GM12878 (cell line): ENCODE measurements around the gene PSAT1. TPM values are rescaled to one million over a fixed set of nuclear protein-coding genes. Genes with fewer than 3 reads are reported as not detected.

Experiments used
- ATAC-seq: fragments of 200-7000 bp; cut with Tn5 transposase; 3 replicates; pipeline ENCODE4 v1.9.1; 2020; ENCODE audit warnings: mild to moderate bottlenecking, moderate library complexity
- BruUV-seq: library from RNA; stranded (reverse); fragments of 400-500 nt; replicated peaks from 2 replicates; lab custom pipeline; 2021; lab: Mats Ljungman, UMichigan
- CTCF ChIA-PET: fragments of 300-600 bp; sonication (Branson Sonifier 250); formaldehyde crosslinking; extraction: SDS; loops from one replicate; lab custom pipeline; 2021; ENCODE audit warnings: inconsistent platforms; lab: Yijun Ruan, JAX
- POLR2A ChIA-PET: fragments of 350-600 bp; formaldehyde crosslinking; extraction: SDS; loops from one replicate; lab custom pipeline; 2021; ENCODE audit warnings: inconsistent platforms; lab: Charles Lee
- RAD21 ChIA-PET: fragments of 300-600 bp; sonication (Branson Sonifier 250); formaldehyde crosslinking; loops from one replicate; lab custom pipeline; 2023; ENCODE audit warnings: antibody characterized with exemption; ENCODE audit not compliant: unreplicated experiment; lab: Charles Lee
- SMC1A ChIA-PET: fragments of 300-600 bp; sonication (Branson Sonifier 250); formaldehyde crosslinking; loops from one replicate; lab custom pipeline; 2023; ENCODE audit not compliant: unreplicated experiment, uncharacterized antibody; lab: Charles Lee
- DNase-seq: peaks from one replicate; pipeline ENCODE4 v3.0.0-alpha.2; 2011; ENCODE audit warnings: low read depth, low spot score
- FAIRE-seq: peaks from 3 replicates; lab custom pipeline; 2011; peaks lifted over from hg19 to GRCh38; lab: Jason Lieb, UNC
- H2AFZ ChIP-seq: 2 replicates; pipeline ENCODE4 v1.6.0; 2011; ENCODE audit warnings: low read depth, low read length, control low read depth; ENCODE audit not compliant: control insufficient read depth
- H3K27ac ChIP-seq: 2 replicates; pipeline ENCODE4 v1.5.1; 2011; ENCODE audit warnings: control low read depth; ENCODE audit not compliant: control insufficient read depth, insufficient read depth
- H3K27me3 ChIP-seq, 2 experiments: replicated peaks in 1 of 2; 2 replicates each; pipeline versions ENCODE4 v1.6.0 to v1.6.1; 2011; ENCODE audit warnings: low read length in 1 of 2; ENCODE audit not compliant: control insufficient read depth in 2 of 2, insufficient read depth in 2 of 2
- H3K36me3 ChIP-seq, 2 experiments: 2 replicates each; pipeline ENCODE4 v1.5.1; 2011; ENCODE audit warnings: low read length in 1 of 2; ENCODE audit not compliant: control insufficient read depth in 2 of 2, insufficient read depth in 2 of 2
- H3K4me1 ChIP-seq: 2 replicates; pipeline ENCODE4 v1.6.1; 2011; ENCODE audit warnings: mild to moderate bottlenecking, low read length, moderate library complexity, mixed read lengths; ENCODE audit not compliant: control insufficient read depth, insufficient read depth
- H3K4me2 ChIP-seq: 2 replicates; pipeline ENCODE4 v1.6.0; 2011; ENCODE audit warnings: control low read depth; ENCODE audit not compliant: control insufficient read depth, insufficient read depth
- H3K4me3 ChIP-seq: fragments of 200-600 bp; sonication (generic); 2 replicates; pipeline ENCODE4 v1.5.1; 2016
- H3K79me2 ChIP-seq: 2 replicates; pipeline ENCODE4 v1.6.0; 2011; ENCODE audit warnings: low read length; ENCODE audit not compliant: control insufficient read depth, insufficient read depth
- H3K9ac ChIP-seq: 2 replicates; pipeline ENCODE4 v1.8.0; 2011; ENCODE audit warnings: low read length, control low read depth, mixed read lengths; ENCODE audit not compliant: control insufficient read depth, insufficient read depth
- H3K9me3 ChIP-seq: replicated peaks from 3 replicates; pipeline ENCODE4 v1.5.1; 2011; ENCODE audit warnings: mild to moderate bottlenecking, low read length; ENCODE audit not compliant: control insufficient read depth, insufficient read depth
- H4K20me1 ChIP-seq: 2 replicates; pipeline ENCODE4 v1.6.0; 2011; ENCODE audit not compliant: control insufficient read depth, insufficient read depth
- DPF2 ChIP-seq: fragments of 450-650 bp; IDR thresholded peaks from 2 replicates; pipeline ENCODE4 v1.6.1; 2017; ENCODE audit warnings: mild to moderate bottlenecking
- EZH2 ChIP-seq: IDR thresholded peaks from 2 replicates; pipeline ENCODE4 v1.6.1; 2012; ENCODE audit warnings: low read depth, mild to moderate bottlenecking, control low read depth, inconsistent platforms, low read length, borderline replicate concordance; ENCODE audit not compliant: control insufficient read depth
- FOS ChIP-seq: IDR thresholded peaks from 3 replicates; pipeline ENCODE4 v1.6.1; 2011; ENCODE audit warnings: borderline replicate concordance; ENCODE audit not compliant: insufficient read length; ENCODE audit errors: extremely low read depth
- IKZF2 ChIP-seq, 2 experiments: fragments of 450-650 bp; IDR thresholded peaks; 2 replicates each; pipeline ENCODE4 v1.6.1; 2017; ENCODE audit warnings: mild to moderate bottlenecking in 2 of 2, moderate library complexity in 2 of 2
- NFYA ChIP-seq: IDR thresholded peaks from 2 replicates; pipeline ENCODE4 v1.6.1; 2011; ENCODE audit warnings: low read depth, mild to moderate bottlenecking, low read length, improper control_type of control experiment, borderline replicate concordance
- RUNX3 ChIP-seq: IDR thresholded peaks from 2 replicates; pipeline ENCODE4 v1.6.1; 2012; ENCODE audit warnings: low read length, inconsistent platforms
- SRF ChIP-seq, 2 experiments: IDR thresholded peaks; 2 replicates each; pipeline ENCODE4 v1.6.1; 2011; ENCODE audit warnings: low read depth in 2 of 2, low read length in 2 of 2, mild to moderate bottlenecking in 1 of 2, moderate library complexity in 1 of 2
- YBX1 ChIP-seq: fragments of 450-650 bp; IDR thresholded peaks from 2 replicates; pipeline ENCODE4 v1.6.1; 2016; ENCODE audit warnings: antibody characterized with exemption
- in situ Hi-C: fragments of 300-500 bp; cut with MboI; formaldehyde crosslinking; loops from 9 replicates; pipeline ENCODE4 v1.14.3; 2018; ENCODE audit warnings: mixed read lengths
- intact Hi-C: fragments of 100-400 bp; cut with micrococcal nuclease; formaldehyde crosslinking; loops from one replicate; pipeline ENCODE4 v1.14.2; 2022; ENCODE audit not compliant: unreplicated experiment
- polyA plus RNA-seq, 11 experiments: library from polyadenylated mRNA; depleted of rRNA in 4 of 11; unstranded in 6 of 11; stranded (reverse) in 5 of 11; fragments of >200 nt; fragmentation: Nextera tagmentation in 4 of 11; fragmentation: Illumina TruSeq in 1 of 11; extraction: Ambion mirVana in 4 of 11; extraction: Trizol in 1 of 11; gene quantifications; 1 replicate in 1 of 11; 2 replicates in 10 of 11; pipeline versions ENCODE4 v1.2.1 to v1.2.3, GENCODE V29; 2011 to 2016; ENCODE audit warnings: inconsistent platforms in 2 of 11, missing spikeins in 2 of 11, low read depth in 1 of 11
- total RNA-seq, 4 experiments: library from RNA; depleted of rRNA in 3 of 4; stranded (reverse); fragments of >200 nt in 3 of 4; fragmentation: Illumina TruSeq in 1 of 4; extraction: Trizol in 1 of 4; gene quantifications; 2 replicates each; pipeline versions ENCODE4 v1.2.1 to v1.2.3, GENCODE V29; 2013 to 2021
- TF ChIP-seq, protein P1 (sequence below): IDR thresholded peaks from 2 replicates; pipeline ENCODE4 v1.6.1; 2011; ENCODE audit warnings: borderline replicate concordance, low read depth, mild to moderate bottlenecking, moderate library complexity, low read length; ENCODE audit not compliant: insufficient read depth, poor library complexity, severe bottlenecking
- TF ChIP-seq, protein P2 (sequence below): IDR thresholded peaks from 2 replicates; pipeline ENCODE4 v1.6.1; 2012; ENCODE audit warnings: low read depth, low read length, improper control_type of control experiment
- TF ChIP-seq, protein P3 (sequence below): IDR thresholded peaks from 2 replicates; pipeline ENCODE4 v1.6.1; 2011; ENCODE audit warnings: mild to moderate bottlenecking, low read depth, low read length, moderate library complexity; ENCODE audit not compliant: insufficient replicate concordance
- TF ChIP-seq, protein P4 (sequence below): fragments of 450-650 bp; IDR thresholded peaks from 2 replicates; pipeline ENCODE4 v1.6.1; 2018; ENCODE audit warnings: borderline replicate concordance, mild to moderate bottlenecking; ENCODE audit not compliant: partially characterized antibody
- TF ChIP-seq, protein P5 (sequence below): fragments of 450-650 bp; formaldehyde crosslinking; IDR thresholded peaks from 2 replicates; pipeline ENCODE4 v1.5.0; 2022; ENCODE audit warnings: mild to moderate bottlenecking, missing genetic modification characterization

PSAT1 gene
- total and polyA plus RNA-seq, 10 of the 15 experiments (the other 5 are each of a cell fraction or from before 2014, with no cell fraction given) = 35.1 to 126 (median 51.9) TPM

DNA sequence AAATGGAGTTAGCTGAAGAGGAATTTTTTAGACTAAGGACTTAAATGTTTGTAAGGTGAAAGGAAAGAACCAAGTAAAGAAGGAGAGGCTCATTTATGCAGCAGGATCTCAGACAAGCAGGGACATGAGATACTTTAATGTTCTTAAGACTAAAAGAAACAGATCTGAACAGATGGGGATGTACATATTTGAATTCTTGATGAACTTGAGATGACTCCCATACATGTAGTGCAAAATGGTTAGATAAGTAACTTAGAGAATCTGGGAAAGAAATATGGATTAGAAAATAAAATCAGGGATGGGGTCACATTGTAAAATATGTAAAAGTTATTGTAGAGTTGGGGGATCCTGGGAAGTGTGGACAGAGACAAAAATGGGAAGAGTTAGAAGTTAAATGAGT is 27.1 kb upstream of the PSAT1 start (continued):
- TF ChIP-seq EZH2 (no peak), IKZF2 (IDR thresholded peaks at IDR 0.05) (no peak)
- TF ChIP-seq, protein P1, sequence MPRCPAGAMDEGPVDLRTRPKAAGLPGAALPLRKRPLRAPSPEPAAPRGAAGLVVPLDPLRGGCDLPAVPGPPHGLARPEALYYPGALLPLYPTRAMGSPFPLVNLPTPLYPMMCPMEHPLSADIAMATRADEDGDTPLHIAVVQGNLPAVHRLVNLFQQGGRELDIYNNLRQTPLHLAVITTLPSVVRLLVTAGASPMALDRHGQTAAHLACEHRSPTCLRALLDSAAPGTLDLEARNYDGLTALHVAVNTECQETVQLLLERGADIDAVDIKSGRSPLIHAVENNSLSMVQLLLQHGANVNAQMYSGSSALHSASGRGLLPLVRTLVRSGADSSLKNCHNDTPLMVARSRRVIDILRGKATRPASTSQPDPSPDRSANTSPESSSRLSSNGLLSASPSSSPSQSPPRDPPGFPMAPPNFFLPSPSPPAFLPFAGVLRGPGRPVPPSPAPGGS = no peak
- TF ChIP-seq, protein P2, sequence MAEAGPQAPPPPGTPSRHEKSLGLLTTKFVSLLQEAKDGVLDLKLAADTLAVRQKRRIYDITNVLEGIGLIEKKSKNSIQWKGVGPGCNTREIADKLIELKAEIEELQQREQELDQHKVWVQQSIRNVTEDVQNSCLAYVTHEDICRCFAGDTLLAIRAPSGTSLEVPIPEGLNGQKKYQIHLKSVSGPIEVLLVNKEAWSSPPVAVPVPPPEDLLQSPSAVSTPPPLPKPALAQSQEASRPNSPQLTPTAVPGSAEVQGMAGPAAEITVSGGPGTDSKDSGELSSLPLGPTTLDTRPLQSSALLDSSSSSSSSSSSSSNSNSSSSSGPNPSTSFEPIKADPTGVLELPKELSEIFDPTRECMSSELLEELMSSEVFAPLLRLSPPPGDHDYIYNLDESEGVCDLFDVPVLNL = no peak

DNA sequence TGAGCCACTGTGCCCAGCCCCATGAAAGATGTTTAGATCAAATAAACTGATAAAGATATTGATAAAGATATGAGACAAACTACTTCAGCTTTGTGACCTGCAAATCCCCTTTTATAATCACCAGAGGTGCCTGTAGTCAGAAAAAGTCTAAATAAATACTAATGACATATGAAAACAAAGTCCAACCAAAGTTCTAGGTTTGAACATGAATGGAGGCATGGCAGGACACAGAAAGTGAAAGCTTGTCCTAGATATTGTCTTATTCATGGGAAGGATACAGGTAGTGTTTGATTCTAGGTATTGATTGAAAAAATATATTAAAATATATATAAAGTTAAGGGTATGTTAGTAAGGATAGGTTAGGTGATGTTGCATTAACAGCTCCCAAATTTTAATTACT is 24.6 kb upstream of the PSAT1 start:
- ChIA-PET SMC1A (interaction anchor here (0.8 to 1.6 kb wide), 2 partner anchors 13 to 98 kb away, joined by 3 to 4 read pairs; no protein-coding TSS in a partner anchor), CTCF (interaction anchor here (3.3 kb wide), 1 partner anchor 97 kb away, joined by 17 read pairs; no protein-coding TSS in a partner anchor), RAD21 (no interaction called here), POLR2A (interaction anchor here (1.4 kb wide), 1 partner anchor 24 kb away, joined by 3 read pairs; no protein-coding TSS in a partner anchor)
- Histone ChIP-seq H4K20me1 (no peaks in the 10 kb centered on the region), H3K4me2 (no peak overlapping the region), H3K9me3 (no peaks in the 10 kb centered on the region), H3K4me3 (no peak overlapping the region), H2AFZ (no peak overlapping the region), H3K4me1 (no peaks in the 10 kb centered on the region), H3K27me3 (no peaks in the 10 kb centered on the region), H3K79me2 (no peaks in the 10 kb centered on the region), H3K27ac (no peak overlapping the region), H3K9ac (no peak overlapping the region), H3K36me3 (no peaks in the 10 kb centered on the region; a peak in 2 of 4 replicates)
- DNase-seq = no peak
- ATAC-seq = no peak
- TF ChIP-seq FOS = no peak
- no peak for TF ChIP-seq IKZF2 (IDR thresholded peaks at IDR 0.05)
- TF ChIP-seq DPF2 = no peak
- TF ChIP-seq, protein P3, sequence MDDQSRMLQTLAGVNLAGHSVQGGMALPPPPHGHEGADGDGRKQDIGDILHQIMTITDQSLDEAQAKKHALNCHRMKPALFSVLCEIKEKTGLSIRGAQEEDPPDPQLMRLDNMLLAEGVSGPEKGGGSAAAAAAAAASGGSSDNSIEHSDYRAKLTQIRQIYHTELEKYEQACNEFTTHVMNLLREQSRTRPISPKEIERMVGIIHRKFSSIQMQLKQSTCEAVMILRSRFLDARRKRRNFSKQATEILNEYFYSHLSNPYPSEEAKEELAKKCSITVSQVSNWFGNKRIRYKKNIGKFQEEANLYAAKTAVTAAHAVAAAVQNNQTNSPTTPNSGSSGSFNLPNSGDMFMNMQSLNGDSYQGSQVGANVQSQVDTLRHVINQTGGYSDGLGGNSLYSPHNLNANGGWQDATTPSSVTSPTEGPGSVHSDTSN = no peak
- no peak for TF ChIP-seq NFYA
- TF ChIP-seq RUNX3 = no peak
- no peak for TF ChIP-seq YBX1
- TF ChIP-seq SRF (IDR thresholded peaks at IDR 0.05; ENCODE audit: low read depth in 2 of 2, low read length in 2 of 2) = no peak
- TF ChIP-seq, protein P4, sequence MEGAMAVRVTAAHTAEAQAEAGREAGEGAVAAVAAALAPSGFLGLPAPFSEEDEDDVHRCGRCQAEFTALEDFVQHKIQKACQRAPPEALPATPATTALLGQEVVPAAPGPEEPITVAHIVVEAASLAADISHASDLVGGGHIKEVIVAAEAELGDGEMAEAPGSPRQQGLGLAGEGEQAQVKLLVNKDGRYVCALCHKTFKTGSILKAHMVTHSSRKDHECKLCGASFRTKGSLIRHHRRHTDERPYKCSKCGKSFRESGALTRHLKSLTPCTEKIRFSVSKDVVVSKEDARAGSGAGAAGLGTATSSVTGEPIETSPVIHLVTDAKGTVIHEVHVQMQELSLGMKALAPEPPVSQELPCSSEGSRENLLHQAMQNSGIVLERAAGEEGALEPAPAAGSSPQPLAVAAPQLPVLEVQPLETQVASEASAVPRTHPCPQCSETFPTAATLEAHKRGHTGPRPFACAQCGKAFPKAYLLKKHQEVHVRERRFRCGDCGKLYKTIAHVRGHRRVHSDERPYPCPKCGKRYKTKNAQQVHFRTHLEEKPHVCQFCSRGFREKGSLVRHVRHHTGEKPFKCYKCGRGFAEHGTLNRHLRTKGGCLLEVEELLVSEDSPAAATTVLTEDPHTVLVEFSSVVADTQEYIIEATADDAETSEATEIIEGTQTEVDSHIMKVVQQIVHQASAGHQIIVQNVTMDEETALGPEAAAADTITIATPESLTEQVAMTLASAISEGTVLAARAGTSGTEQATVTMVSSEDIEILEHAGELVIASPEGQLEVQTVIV = no peak
- TF ChIP-seq, protein P5, sequence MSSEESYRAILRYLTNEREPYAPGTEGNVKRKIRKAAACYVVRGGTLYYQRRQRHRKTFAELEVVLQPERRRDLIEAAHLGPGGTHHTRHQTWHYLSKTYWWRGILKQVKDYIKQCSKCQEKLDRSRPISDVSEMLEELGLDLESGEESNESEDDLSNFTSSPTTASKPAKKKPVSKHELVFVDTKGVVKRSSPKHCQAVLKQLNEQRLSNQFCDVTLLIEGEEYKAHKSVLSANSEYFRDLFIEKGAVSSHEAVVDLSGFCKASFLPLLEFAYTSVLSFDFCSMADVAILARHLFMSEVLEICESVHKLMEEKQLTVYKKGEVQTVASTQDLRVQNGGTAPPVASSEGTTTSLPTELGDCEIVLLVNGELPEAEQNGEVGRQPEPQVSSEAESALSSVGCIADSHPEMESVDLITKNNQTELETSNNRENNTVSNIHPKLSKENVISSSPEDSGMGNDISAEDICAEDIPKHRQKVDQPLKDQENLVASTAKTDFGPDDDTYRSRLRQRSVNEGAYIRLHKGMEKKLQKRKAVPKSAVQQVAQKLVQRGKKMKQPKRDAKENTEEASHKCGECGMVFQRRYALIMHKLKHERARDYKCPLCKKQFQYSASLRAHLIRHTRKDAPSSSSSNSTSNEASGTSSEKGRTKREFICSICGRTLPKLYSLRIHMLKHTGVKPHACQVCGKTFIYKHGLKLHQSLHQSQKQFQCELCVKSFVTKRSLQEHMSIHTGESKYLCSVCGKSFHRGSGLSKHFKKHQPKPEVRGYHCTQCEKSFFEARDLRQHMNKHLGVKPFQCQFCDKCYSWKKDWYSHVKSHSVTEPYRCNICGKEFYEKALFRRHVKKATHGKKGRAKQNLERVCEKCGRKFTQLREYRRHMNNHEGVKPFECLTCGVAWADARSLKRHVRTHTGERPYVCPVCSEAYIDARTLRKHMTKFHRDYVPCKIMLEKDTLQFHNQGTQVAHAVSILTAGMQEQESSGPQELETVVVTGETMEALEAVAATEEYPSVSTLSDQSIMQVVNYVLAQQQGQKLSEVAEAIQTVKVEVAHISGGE (CRISPR knock-in tag) = no peak
- intact Hi-C loops (no loop called here), in situ Hi-C loops (no loop called here)
- BruUV-seq = no TSS peak
- FAIRE-seq = no peak
